ENCODE measurements around the gene NAALADL2. TPM values are rescaled to one million over a fixed set of nuclear protein-coding genes. Genes with fewer than 3 reads are reported as not detected.
"Not testable (repeated sequence)": the region's sequence is repeated elsewhere in the genome, so short reads cannot be mapped to it uniquely, and the experiment has no call there.

The NAALADL2 gene
- total RNA-seq, 2 experiments from 2014 or later, result not detected

- CTCF ChIA-PET, result no interaction called here
- DNase-seq, result no peak
- Mint-ChIP-seq H3K4me1 (no peaks in the 10 kb centered on the region), H3K4me3 (no peak overlapping the region), H3K27me3 (no peaks in the 10 kb centered on the region), H3K9me3 (no peaks in the 10 kb centered on the region), H3K27ac (no peak overlapping the region), H3K36me3 (ENCODE audit: low read depth) (no peaks in the 10 kb centered on the region)
- POLR2A ChIA-PET, result no interaction called here
Observed at GRCh38 chr3:175778994-175779393, 919.9 kb downstream of the NAALADL2 start.

GRCh38 chr3:175787109-175787508 is 928.0 kb downstream of the NAALADL2 start:
- H3K4me3 Mint-ChIP-seq; H3K4me1 Mint-ChIP-seq; H3K36me3 Mint-ChIP-seq (ENCODE audit: low read depth); POLR2A ChIA-PET; H3K27me3 Mint-ChIP-seq; CTCF ChIA-PET; H3K27ac Mint-ChIP-seq; DNase-seq; H3K9me3 Mint-ChIP-seq: not testable (repeated sequence)

GRCh38 chr3:175792245-175792644 is 933.1 kb downstream of the NAALADL2 start:
- Mint-ChIP-seq H3K36me3 (ENCODE audit: low read depth) (no peaks in the 10 kb centered on the region), H3K4me3 (no peak overlapping the region), H3K4me1 (no peaks in the 10 kb centered on the region), H3K27me3 (no peaks in the 10 kb centered on the region), H3K27ac (no peak overlapping the region), H3K9me3 (no peaks in the 10 kb centered on the region)
- ChIA-PET POLR2A (no interaction called here), CTCF (no interaction called here)
- DNase-seq, result no peak

GRCh38 chr3:175798326-175798725 is 939.2 kb downstream of the NAALADL2 start:
- no peaks in the 10 kb centered on the region for H3K9me3 Mint-ChIP-seq
- ChIA-PET CTCF (no interaction called here), POLR2A (no interaction called here)
- H3K36me3 Mint-ChIP-seq (ENCODE audit: low read depth), result no peaks in the 10 kb centered on the region
- no peak overlapping the region for H3K27ac Mint-ChIP-seq
- no peaks in the 10 kb centered on the region for H3K27me3 Mint-ChIP-seq
- DNase-seq, result no peak
- no peak overlapping the region for H3K4me3 Mint-ChIP-seq
- no peaks in the 10 kb centered on the region for H3K4me1 Mint-ChIP-seq

- no peak for DNase-seq
- Mint-ChIP-seq H3K4me1 (no peaks in the 10 kb centered on the region), H3K4me3 (no peak overlapping the region), H3K9me3 (no peaks in the 10 kb centered on the region), H3K36me3 (ENCODE audit: low read depth) (no peaks in the 10 kb centered on the region), H3K27me3 (no peaks in the 10 kb centered on the region), H3K27ac (no peak overlapping the region)
- ChIA-PET CTCF (no interaction called here), POLR2A (no interaction called here)
Observed at GRCh38 chr3:175805825-175806224, 946.7 kb downstream of the NAALADL2 start.

GRCh38 chr3:175807175-175807574 is 948.0 kb downstream of the NAALADL2 start:
- CTCF ChIA-PET, result no interaction called here
- no peaks in the 10 kb centered on the region for H3K4me1 Mint-ChIP-seq

GRCh38 chr3:175818811-175819464 is 959.8 kb downstream of the NAALADL2 start:
- no peak overlapping the region for H3K27ac Mint-ChIP-seq
- POLR2A ChIA-PET, result no interaction called here
- H3K9me3 Mint-ChIP-seq, result peaks cover 14% of the 10 kb centered on the region
- no peak for DNase-seq
- H3K4me1 Mint-ChIP-seq, result no peaks in the 10 kb centered on the region
- no peak overlapping the region for H3K4me3 Mint-ChIP-seq
- CTCF ChIA-PET, result interaction anchor here (0.6 kb wide), 1 partner anchor 28 kb away, joined by 3 read pairs; no protein-coding TSS in a partner anchor
- no peaks in the 10 kb centered on the region for H3K27me3 Mint-ChIP-seq
- H3K36me3 Mint-ChIP-seq (ENCODE audit: low read depth), result no peaks in the 10 kb centered on the region

More at GRCh38 chr3:175807175-175807574, 948.0 kb downstream of the NAALADL2 start:
- Mint-ChIP-seq H3K27me3 (no peaks in the 10 kb centered on the region), H3K36me3 (ENCODE audit: low read depth) (no peaks in the 10 kb centered on the region), H3K9me3 (no peaks in the 10 kb centered on the region), H3K27ac (no peak overlapping the region), H3K4me3 (no peak overlapping the region)
- DNase-seq, result no peak
- POLR2A ChIA-PET, result no interaction called here

GRCh38 chr3:175822766-175823491 is 963.8 kb downstream of the NAALADL2 start:
- H3K27me3 Mint-ChIP-seq; POLR2A ChIA-PET; H3K4me1 Mint-ChIP-seq; H3K4me3 Mint-ChIP-seq; H3K27ac Mint-ChIP-seq; DNase-seq; H3K36me3 Mint-ChIP-seq (ENCODE audit: low read depth); CTCF ChIA-PET: not testable (repeated sequence)
- H3K9me3 Mint-ChIP-seq, result peaks cover 10% of the 10 kb centered on the region

GRCh38 chr3:175825016-175825580 is 966.0 kb downstream of the NAALADL2 start:
- H3K9me3 Mint-ChIP-seq; DNase-seq; H3K27me3 Mint-ChIP-seq; H3K36me3 Mint-ChIP-seq (ENCODE audit: low read depth); POLR2A ChIA-PET; CTCF ChIA-PET; H3K4me1 Mint-ChIP-seq; H3K4me3 Mint-ChIP-seq; H3K27ac Mint-ChIP-seq: not testable (repeated sequence)

- CTCF ChIA-PET, result no interaction called here
Observed at GRCh38 chr3:175826759-175827158, 967.6 kb downstream of the NAALADL2 start.

GRCh38 chr3:175829809-175830208 is 970.7 kb downstream of the NAALADL2 start:
- CTCF ChIA-PET; H3K36me3 Mint-ChIP-seq (ENCODE audit: low read depth); H3K9me3 Mint-ChIP-seq; H3K27ac Mint-ChIP-seq; H3K4me1 Mint-ChIP-seq; H3K4me3 Mint-ChIP-seq; POLR2A ChIA-PET; H3K27me3 Mint-ChIP-seq; DNase-seq: not testable (repeated sequence)

More at GRCh38 chr3:175826759-175827158, 967.6 kb downstream of the NAALADL2 start:
- no peak overlapping the region for H3K4me3 Mint-ChIP-seq
- POLR2A ChIA-PET, result no interaction called here
- no peaks in the 10 kb centered on the region for H3K27me3 Mint-ChIP-seq
- H3K4me1 Mint-ChIP-seq, result no peaks in the 10 kb centered on the region
- no peaks in the 10 kb centered on the region for H3K9me3 Mint-ChIP-seq
- H3K36me3 Mint-ChIP-seq (ENCODE audit: low read depth), result no peaks in the 10 kb centered on the region
- no peak for DNase-seq
- no peak overlapping the region for H3K27ac Mint-ChIP-seq

- H3K9me3 Mint-ChIP-seq; H3K36me3 Mint-ChIP-seq (ENCODE audit: low read depth); CTCF ChIA-PET; H3K27ac Mint-ChIP-seq; H3K4me3 Mint-ChIP-seq; H3K4me1 Mint-ChIP-seq; POLR2A ChIA-PET; H3K27me3 Mint-ChIP-seq; DNase-seq: not testable (repeated sequence)
Observed at GRCh38 chr3:175835763-175836162, 976.6 kb downstream of the NAALADL2 start.

- no peaks in the 10 kb centered on the region for H3K9me3 Mint-ChIP-seq
- no peaks in the 10 kb centered on the region for H3K36me3 Mint-ChIP-seq (ENCODE audit: low read depth)
- no peak for DNase-seq
Observed at GRCh38 chr3:175836617-175837016, 977.5 kb downstream of the NAALADL2 start.

GRCh38 chr3:175837962-175838361 is 978.8 kb downstream of the NAALADL2 start:
- ChIA-PET POLR2A (no interaction called here), CTCF (no interaction called here)
- Mint-ChIP-seq H3K9me3 (peaks cover under 1% of the 10 kb centered on the region), H3K4me1 (no peaks in the 10 kb centered on the region), H3K36me3 (ENCODE audit: low read depth) (no peaks in the 10 kb centered on the region), H3K4me3 (no peak overlapping the region), H3K27ac (no peak overlapping the region), H3K27me3 (no peaks in the 10 kb centered on the region)
- DNase-seq, result no peak

More at GRCh38 chr3:175836617-175837016, 977.5 kb downstream of the NAALADL2 start:
- Mint-ChIP-seq H3K4me3 (no peak overlapping the region), H3K27me3 (no peaks in the 10 kb centered on the region), H3K4me1 (no peaks in the 10 kb centered on the region), H3K27ac (no peak overlapping the region)
- ChIA-PET CTCF (no interaction called here), POLR2A (no interaction called here)
